ENCODE results near the gene SNX21. TPM values are rescaled to one million over a fixed set of nuclear protein-coding genes. Genes with fewer than 3 reads are reported as not detected.

SNX21 gene
- total RNA-seq, 1 experiment from 2014 or later, result 3.1 TPM

- intact Hi-C loops (cut with micrococcal nuclease; ENCODE audit: unreplicated experiment), result loop anchor here (10.0 kb wide), 1 partner anchor 73 kb away; no protein-coding TSS in a partner anchor
- no peaks in the 10 kb centered on the region for H3K27me3 ChIP-seq (replicated peaks; ENCODE audit: insufficient read depth, low read depth, low read length, poor library complexity)
- H3K27ac ChIP-seq (ENCODE audit: low read depth, low read length, poor library complexity, severe bottlenecking), result peak overlapping the region; percentile 69
- H3K9me3 ChIP-seq (ENCODE audit: low read depth, low read length, poor library complexity, severe bottlenecking), result no peaks in the 10 kb centered on the region
- H3K36me3 ChIP-seq (ENCODE audit: insufficient read depth, low read length, poor library complexity, severe bottlenecking), result peaks cover 7% of the 10 kb centered on the region
- POLR2A ChIA-PET (ENCODE audit: low non-redundant PET), result no interaction called here
- peak overlapping the region; percentile 71 for H3K4me3 ChIP-seq (ENCODE audit: low read depth, low read length, poor library complexity, severe bottlenecking)
- H3K4me1 ChIP-seq (ENCODE audit: insufficient read depth, low read length, poor library complexity, severe bottlenecking), result peaks cover 8% of the 10 kb centered on the region
- DNase-seq (ENCODE audit: low spot score), result peak; percentile 34
- TF ChIP-seq CTCF (conservative IDR thresholded peaks at IDR 0.05; ENCODE audit: low read depth, low read length), result no peak
- no peak for TF ChIP-seq EZH2 (IDR thresholded peaks at IDR 0.05; ENCODE audit: borderline replicate concordance, low read depth, low read length, poor library complexity, severe bottlenecking)
- BruUV-seq (replicated peaks), result no TSS peak
- CTCF ChIA-PET, result interaction anchor here (0.5 kb wide), 1 partner anchor 131 kb away, joined by 3 read pairs; no protein-coding TSS in a partner anchor
Observed at GRCh38 chr20:45892049-45892825, 58.6 kb downstream of the SNX21 start.

Other genes with a start within 250 kb of the SNX21 start
- gene WFDC10A, start 204.1 kb upstream of the SNX21 start, total RNA-seq (2021), result not detected in 2 replicates
- not detected in 2 replicates for gene WFDC9, start 202.5 kb upstream of the SNX21 start, total RNA-seq (2021)
- not detected in 2 replicates for gene WFDC11, start 163.6 kb upstream of the SNX21 start, total RNA-seq (2021)
- not detected in 2 replicates for gene WFDC13, start 131.8 kb upstream of the SNX21 start, total RNA-seq (2021)
- gene WFDC10B, start 128.8 kb upstream of the SNX21 start, total RNA-seq (2021), result not detected in 2 replicates
- not detected in 2 replicates for gene SPINT4, start 111.5 kb upstream of the SNX21 start, total RNA-seq (2021)
- 0.63 TPM in 1 of 2 replicates, not detected in the other for gene WFDC3, start 41.9 kb upstream of the SNX21 start, total RNA-seq (2021)
- 44.6 and 45.9 TPM in 2 replicates for gene DNTTIP1, start 41.8 kb upstream of the SNX21 start, total RNA-seq (2021)
- gene UBE2C, start 21.2 kb upstream of the SNX21 start, total RNA-seq (2021), result 241 and 249 TPM in 2 replicates
- gene TNNC2, start 6.5 kb upstream of the SNX21 start, total RNA-seq (2021), result not detected in 2 replicates
- gene ACOT8, start 23.6 kb downstream of the SNX21 start, total RNA-seq (2021), result 16.9 and 19.8 TPM in 2 replicates
- gene ZSWIM3, start 23.8 kb downstream of the SNX21 start, total RNA-seq (2021), result 2.6 TPM in 2 replicates
- gene ZSWIM1, start 47.4 kb downstream of the SNX21 start, total RNA-seq (2021), result 13.2 and 14.3 TPM in 2 replicates
- 1.9 and 2.0 TPM in 2 replicates for gene SPATA25, start 53.8 kb downstream of the SNX21 start, total RNA-seq (2021)
- 3.2 and 3.3 TPM in 2 replicates for gene NEURL2, start 57.4 kb downstream of the SNX21 start, total RNA-seq (2021)
- gene CTSA, start 57.5 kb downstream of the SNX21 start, total RNA-seq (2021), result 76.7 and 83.5 TPM in 2 replicates
- gene PLTP, start 78.4 kb downstream of the SNX21 start, total RNA-seq (2021), result 58.3 and 62.8 TPM in 2 replicates
- 47.5 and 55.8 TPM in 2 replicates for gene PCIF1, start 100.9 kb downstream of the SNX21 start, total RNA-seq (2021)
- 31.9 and 32.9 TPM in 2 replicates for gene ZNF335, start 138.4 kb downstream of the SNX21 start, total RNA-seq (2021)
- gene MMP9, start 175.1 kb downstream of the SNX21 start, total RNA-seq (2021), result 2.4 and 2.8 TPM in 2 replicates
- 20.0 and 20.9 TPM in 2 replicates for gene SLC12A5, start 195.4 kb downstream of the SNX21 start, total RNA-seq (2021)